ENCODE measurements around the gene VPS33A. TPM values are rescaled to one million over a fixed set of nuclear protein-coding genes. Genes with fewer than 3 reads are reported as not detected.

VPS33A gene
- total and polyA plus RNA-seq, 2 of the 13 experiments (the other 11 are each of a cell fraction or from before 2014, with no cell fraction given): 11.0 to 43.6 TPM

GRCh38 chr12:122200541-122201175, 65.6 kb downstream of the VPS33A start (continued):
- TF ChIP-seq DMTF1 (CRISPR knock-in tag; IDR thresholded peaks at IDR 0.05) (no peak), NCOR1 (IDR thresholded peaks at IDR 0.05; ENCODE audit: borderline replicate concordance, low read length) (no peak), CAMTA2 (CRISPR knock-in tag; IDR thresholded peaks at IDR 0.05; ENCODE audit: borderline replicate concordance) (no peak), ZNF44 (CRISPR knock-in tag; IDR thresholded peaks at IDR 0.05) (no peak), ZNF556 (CRISPR knock-in tag; IDR thresholded peaks at IDR 0.05; ENCODE audit: borderline replicate concordance) (no peak), ZNF17 (CRISPR knock-in tag; IDR thresholded peaks at IDR 0.05) (no peak), ZNF350 (CRISPR knock-in tag; IDR thresholded peaks at IDR 0.05; ENCODE audit: borderline replicate concordance, low read depth) (no peak), ZNF546 (CRISPR knock-in tag; conservative IDR thresholded peaks at IDR 0.05) (0 out of 2 replicates have a peak, but pooled peaks have one; percentile 50), CCAR2 (optimal IDR thresholded peaks at IDR 0.05; ENCODE audit: low read depth, low read length) (no peak), HNF4A (CRISPR knock-in tag; IDR thresholded peaks at IDR 0.05) (peak; percentile 55), SRSF9 (IDR thresholded peaks at IDR 0.05; ENCODE audit: borderline replicate concordance, insufficient read depth, low read depth, low read length, poor library complexity, severe bottlenecking) (no peak), U2AF1 (optimal IDR thresholded peaks at IDR 0.05; ENCODE audit: low read depth, low read length) (no peak)
- TF ChIP-seq, protein P1, sequence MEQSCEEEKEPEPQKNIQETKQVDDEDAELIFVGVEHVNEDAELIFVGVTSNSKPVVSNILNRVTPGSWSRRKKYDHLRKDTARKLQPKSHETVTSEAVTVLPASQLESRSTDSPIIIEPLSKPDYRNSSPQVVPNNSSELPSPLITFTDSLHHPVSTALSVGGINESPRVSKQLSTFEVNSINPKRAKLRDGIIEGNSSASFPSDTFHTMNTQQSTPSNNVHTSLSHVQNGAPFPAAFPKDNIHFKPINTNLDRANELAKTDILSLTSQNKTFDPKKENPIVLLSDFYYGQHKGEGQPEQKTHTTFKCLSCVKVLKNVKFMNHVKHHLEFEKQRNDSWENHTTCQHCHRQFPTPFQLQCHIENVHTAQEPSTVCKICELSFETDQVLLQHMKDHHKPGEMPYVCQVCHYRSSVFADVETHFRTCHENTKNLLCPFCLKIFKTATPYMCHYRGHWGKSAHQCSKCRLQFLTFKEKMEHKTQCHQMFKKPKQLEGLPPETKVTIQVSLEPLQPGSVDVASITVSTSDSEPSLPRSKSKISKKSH (CRISPR knock-in tag; IDR thresholded peaks at IDR 0.05; ENCODE audit: borderline replicate concordance): no peak
- TF ChIP-seq, protein P2, sequence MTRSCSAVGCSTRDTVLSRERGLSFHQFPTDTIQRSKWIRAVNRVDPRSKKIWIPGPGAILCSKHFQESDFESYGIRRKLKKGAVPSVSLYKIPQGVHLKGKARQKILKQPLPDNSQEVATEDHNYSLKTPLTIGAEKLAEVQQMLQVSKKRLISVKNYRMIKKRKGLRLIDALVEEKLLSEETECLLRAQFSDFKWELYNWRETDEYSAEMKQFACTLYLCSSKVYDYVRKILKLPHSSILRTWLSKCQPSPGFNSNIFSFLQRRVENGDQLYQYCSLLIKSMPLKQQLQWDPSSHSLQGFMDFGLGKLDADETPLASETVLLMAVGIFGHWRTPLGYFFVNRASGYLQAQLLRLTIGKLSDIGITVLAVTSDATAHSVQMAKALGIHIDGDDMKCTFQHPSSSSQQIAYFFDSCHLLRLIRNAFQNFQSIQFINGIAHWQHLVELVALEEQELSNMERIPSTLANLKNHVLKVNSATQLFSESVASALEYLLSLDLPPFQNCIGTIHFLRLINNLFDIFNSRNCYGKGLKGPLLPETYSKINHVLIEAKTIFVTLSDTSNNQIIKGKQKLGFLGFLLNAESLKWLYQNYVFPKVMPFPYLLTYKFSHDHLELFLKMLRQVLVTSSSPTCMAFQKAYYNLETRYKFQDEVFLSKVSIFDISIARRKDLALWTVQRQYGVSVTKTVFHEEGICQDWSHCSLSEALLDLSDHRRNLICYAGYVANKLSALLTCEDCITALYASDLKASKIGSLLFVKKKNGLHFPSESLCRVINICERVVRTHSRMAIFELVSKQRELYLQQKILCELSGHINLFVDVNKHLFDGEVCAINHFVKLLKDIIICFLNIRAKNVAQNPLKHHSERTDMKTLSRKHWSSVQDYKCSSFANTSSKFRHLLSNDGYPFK (CRISPR knock-in tag; IDR thresholded peaks at IDR 0.05; ENCODE audit: borderline replicate concordance): no peak
- TF ChIP-seq, protein P3, sequence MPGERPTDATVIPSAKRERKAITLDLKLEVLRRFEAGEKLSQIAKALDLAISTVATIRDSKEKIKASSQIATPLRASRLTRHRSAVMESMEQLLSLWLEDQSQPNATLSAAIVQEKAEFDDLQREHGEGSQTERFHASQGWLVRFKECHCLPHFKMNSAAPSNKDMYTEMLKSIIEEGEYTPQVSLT (CRISPR knock-in tag; IDR thresholded peaks at IDR 0.05; ENCODE audit: borderline replicate concordance, low read depth): no peak
- TF ChIP-seq, protein P4, sequence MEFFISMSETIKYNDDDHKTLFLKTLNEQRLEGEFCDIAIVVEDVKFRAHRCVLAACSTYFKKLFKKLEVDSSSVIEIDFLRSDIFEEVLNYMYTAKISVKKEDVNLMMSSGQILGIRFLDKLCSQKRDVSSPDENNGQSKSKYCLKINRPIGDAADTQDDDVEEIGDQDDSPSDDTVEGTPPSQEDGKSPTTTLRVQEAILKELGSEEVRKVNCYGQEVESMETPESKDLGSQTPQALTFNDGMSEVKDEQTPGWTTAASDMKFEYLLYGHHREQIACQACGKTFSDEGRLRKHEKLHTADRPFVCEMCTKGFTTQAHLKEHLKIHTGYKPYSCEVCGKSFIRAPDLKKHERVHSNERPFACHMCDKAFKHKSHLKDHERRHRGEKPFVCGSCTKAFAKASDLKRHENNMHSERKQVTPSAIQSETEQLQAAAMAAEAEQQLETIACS (CRISPR knock-in tag; IDR thresholded peaks at IDR 0.05): no peak

All from HepG2 (cell line).